ENCODE measurements around the gene B3GNT3. TPM values are rescaled to one million over a fixed set of nuclear protein-coding genes. Genes with fewer than 3 reads are reported as not detected.

B3GNT3 gene
- total RNA-seq, 1 donor from 2014 or later, result not detected

DNA sequence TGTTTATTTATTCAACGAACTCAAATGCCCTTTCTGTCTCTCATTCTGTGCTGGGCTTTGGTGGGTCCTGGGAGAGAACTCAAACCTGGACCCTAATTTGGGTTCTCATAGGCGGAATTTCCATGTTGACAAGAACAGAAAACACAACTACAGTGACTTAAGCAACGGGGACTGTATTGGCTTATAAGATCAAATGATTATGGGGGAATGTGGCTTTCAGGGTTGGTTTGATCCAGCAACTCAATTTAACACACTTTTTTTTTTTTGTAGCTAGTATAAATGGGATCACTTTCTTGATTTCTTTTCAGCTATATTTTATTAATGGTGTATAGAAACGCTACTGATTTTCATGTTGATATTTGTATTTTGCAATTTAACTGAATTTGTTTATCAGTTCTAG is 33.8 kb upstream of the B3GNT3 start:
- Mint-ChIP-seq H3K36me3 (ENCODE audit: unreplicated experiment) (no peaks in the 10 kb centered on the region), H3K4me1 (ENCODE audit: unreplicated experiment) (peaks cover 15% of the 10 kb centered on the region), H3K27ac (ENCODE audit: unreplicated experiment) (no peak overlapping the region), H3K27me3 (ENCODE audit: unreplicated experiment) (no peaks in the 10 kb centered on the region), H3K4me3 (ENCODE audit: unreplicated experiment) (no peak overlapping the region), H3K9me3 (ENCODE audit: unreplicated experiment) (no peaks in the 10 kb centered on the region)
- DNase-seq (ENCODE audit: extremely low spot score, unreplicated experiment), result no peak
- no peak for TF ChIP-seq CTCF (IDR thresholded peaks at IDR 0.05)

- no peaks in the 10 kb centered on the region for H3K27me3 Mint-ChIP-seq (ENCODE audit: unreplicated experiment)
- H3K27ac Mint-ChIP-seq (ENCODE audit: unreplicated experiment), result no peak overlapping the region
- no peaks in the 10 kb centered on the region for H3K9me3 Mint-ChIP-seq (ENCODE audit: unreplicated experiment)
- H3K4me1 Mint-ChIP-seq (ENCODE audit: unreplicated experiment), result peaks cover 13% of the 10 kb centered on the region
- no peaks in the 10 kb centered on the region for H3K36me3 Mint-ChIP-seq (ENCODE audit: unreplicated experiment)
- DNase-seq (ENCODE audit: extremely low spot score, unreplicated experiment), result no peak
- no peak overlapping the region for H3K4me3 Mint-ChIP-seq (ENCODE audit: unreplicated experiment)
- no peak for TF ChIP-seq CTCF (IDR thresholded peaks at IDR 0.05)
Observed at GRCh38 chr19:17762505-17763229, 32.3 kb upstream of the B3GNT3 start.

DNA sequence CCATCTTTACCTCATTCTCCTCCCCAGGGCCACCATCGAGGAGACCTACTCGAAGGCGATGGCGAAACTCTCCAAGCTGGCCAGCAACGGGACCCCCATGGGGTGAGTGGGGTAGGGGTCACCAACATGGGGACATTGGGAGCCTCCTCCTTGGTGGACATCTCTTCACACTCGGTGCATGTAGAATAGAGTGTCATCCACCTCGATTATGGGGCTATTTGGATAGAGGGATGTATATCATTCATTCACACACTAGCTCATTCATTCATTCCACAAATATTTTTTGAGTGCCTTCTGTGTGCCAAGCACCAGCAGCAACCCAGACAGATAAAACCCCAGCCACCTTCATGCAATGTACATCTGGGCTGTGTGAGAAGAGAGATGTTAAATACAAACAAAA is 30.6 kb upstream of the B3GNT3 start:
- Mint-ChIP-seq H3K9me3 (ENCODE audit: unreplicated experiment) (no peaks in the 10 kb centered on the region), H3K36me3 (ENCODE audit: unreplicated experiment) (no peaks in the 10 kb centered on the region), H3K27me3 (ENCODE audit: unreplicated experiment) (no peaks in the 10 kb centered on the region), H3K4me1 (ENCODE audit: unreplicated experiment) (peaks cover 13% of the 10 kb centered on the region), H3K4me3 (ENCODE audit: unreplicated experiment) (no peak overlapping the region), H3K27ac (ENCODE audit: unreplicated experiment) (no peak overlapping the region)
- no peak for DNase-seq (ENCODE audit: extremely low spot score, unreplicated experiment)
- no peak for TF ChIP-seq CTCF (IDR thresholded peaks at IDR 0.05)

- Mint-ChIP-seq H3K4me1 (ENCODE audit: unreplicated experiment) (peaks cover 13% of the 10 kb centered on the region), H3K9me3 (ENCODE audit: unreplicated experiment) (no peaks in the 10 kb centered on the region), H3K27me3 (ENCODE audit: unreplicated experiment) (no peaks in the 10 kb centered on the region), H3K36me3 (ENCODE audit: unreplicated experiment) (no peaks in the 10 kb centered on the region), H3K27ac (ENCODE audit: unreplicated experiment) (no peak overlapping the region), H3K4me3 (ENCODE audit: unreplicated experiment) (no peak overlapping the region)
- no peak for TF ChIP-seq CTCF (IDR thresholded peaks at IDR 0.05)
- DNase-seq (ENCODE audit: extremely low spot score, unreplicated experiment), result no peak
Observed at GRCh38 chr19:17765069-17765618, 29.8 kb upstream of the B3GNT3 start.

- H3K9me3 Mint-ChIP-seq (ENCODE audit: unreplicated experiment), result no peaks in the 10 kb centered on the region
- no peaks in the 10 kb centered on the region for H3K27me3 Mint-ChIP-seq (ENCODE audit: unreplicated experiment)
- no peak overlapping the region for H3K27ac Mint-ChIP-seq (ENCODE audit: unreplicated experiment)
- TF ChIP-seq CTCF (IDR thresholded peaks at IDR 0.05), result peak; percentile 87
- H3K4me3 Mint-ChIP-seq (ENCODE audit: unreplicated experiment), result peak overlapping the region; percentile 63
- DNase-seq (ENCODE audit: extremely low spot score, unreplicated experiment), result peak; percentile 91
- H3K4me1 Mint-ChIP-seq (ENCODE audit: unreplicated experiment), result peaks cover 13% of the 10 kb centered on the region
- no peaks in the 10 kb centered on the region for H3K36me3 Mint-ChIP-seq (ENCODE audit: unreplicated experiment)
Observed at GRCh38 chr19:17766543-17767131, 28.3 kb upstream of the B3GNT3 start.

All from osteocyte (in vitro differentiated cells).